Astrocyte (in vitro differentiated cells and primary cell): Measurements from ENCODE around the gene RAB17.

Source experiments
- CTCF ChIP-seq: IDR thresholded peaks from 2 replicates; pipeline ENCODE4 v1.5.1; 2011; ENCODE audit warnings: low read depth, mild to moderate bottlenecking, inconsistent platforms, low read length, moderate library complexity; ENCODE audit not compliant: insufficient read depth
- EZH2 ChIP-seq: IDR thresholded peaks from 2 replicates; pipeline ENCODE4 v1.6.1; 2012; ENCODE audit warnings: mild to moderate bottlenecking, low read length, inconsistent platforms; ENCODE audit not compliant: insufficient read depth

GRCh38 chr2:237581751-237582746 is 8.5 kb downstream of the RAB17 start:
- no peak for TF ChIP-seq CTCF
- no peak for TF ChIP-seq EZH2
